RWPE2 (cell line): Measurements from ENCODE around the gene BLOC1S3.

Experiments used
- ATAC-seq: fragments of 200-7000 bp; cut with Tn5 transposase; 3 replicates; pipeline ENCODE4 v1.9.1; 2021; ENCODE audit warnings: low read depth
- DNase-seq: peaks from one replicate; pipeline ENCODE4 v3.0.0-alpha.2; 2020; ENCODE audit warnings: low spot score
- H3K27ac ChIP-seq: fragments of 450-650 bp; 2 replicates; pipeline ENCODE4 v1.5.1; 2017; ENCODE audit warnings: mild to moderate bottlenecking; ENCODE audit not compliant: poor library complexity, severe bottlenecking
- H3K27me3 ChIP-seq: fragments of 250-450 bp; sonication (Bioruptor Pico); 2 replicates; pipeline ENCODE4 v1.5.1; 2021; ENCODE audit warnings: mild to moderate bottlenecking, moderate library complexity; ENCODE audit not compliant: insufficient read depth, poor library complexity, severe bottlenecking
- H3K36me3 ChIP-seq: fragments of 250-450 bp; sonication (Bioruptor Pico); 2 replicates; pipeline ENCODE4 v1.5.1; 2020; ENCODE audit warnings: low read depth, mild to moderate bottlenecking, moderate library complexity
- H3K4me1 ChIP-seq: fragments of 250-450 bp; sonication (Bioruptor Pico); 2 replicates; pipeline ENCODE4 v1.5.1; 2021; ENCODE audit warnings: mild to moderate bottlenecking, moderate library complexity; ENCODE audit not compliant: insufficient read depth, poor library complexity, severe bottlenecking
- H3K4me3 ChIP-seq: fragments of 250-450 bp; sonication (Bioruptor Pico); 2 replicates; pipeline ENCODE4 v1.5.1; 2021; ENCODE audit warnings: mild to moderate bottlenecking, moderate library complexity; ENCODE audit not compliant: severe bottlenecking
- H3K9me3 ChIP-seq: fragments of 250-450 bp; sonication (Bioruptor Pico); 2 replicates; pipeline ENCODE4 v1.5.1; 2021; ENCODE audit warnings: mild to moderate bottlenecking, moderate library complexity; ENCODE audit not compliant: severe bottlenecking
- CTCF ChIP-seq: fragments of 450-650 bp; IDR thresholded peaks from one replicate; pipeline ENCODE4 v1.5.1; 2017; ENCODE audit warnings: mild to moderate bottlenecking, moderate library complexity; ENCODE audit not compliant: poor library complexity, severe bottlenecking

The BLOC1S3 gene

GRCh38 chr19:45179072-45179891 lies 698 bp downstream of the BLOC1S3 start:
- ATAC-seq (no peak), DNase-seq (no peak)
- H3K36me3 ChIP-seq: no peaks in the 10 kb centered on the region
- peak overlapping the region; percentile 67 for H3K27ac ChIP-seq
- no peaks in the 10 kb centered on the region for H3K9me3 ChIP-seq
- H3K27me3 ChIP-seq: no peaks in the 10 kb centered on the region
- peaks cover 6% of the 10 kb centered on the region for H3K4me1 ChIP-seq
- no peak for TF ChIP-seq CTCF
- H3K4me3 ChIP-seq: peak overlapping the region; percentile 61

GRCh38 chr19:45179892-45180370 lies 1.3 kb downstream of the BLOC1S3 start:
- peak overlapping the region; percentile 67 for H3K27ac ChIP-seq
- no peaks in the 10 kb centered on the region for H3K9me3 ChIP-seq
- ATAC-seq (no peak), DNase-seq (no peak)
- TF ChIP-seq CTCF: no peak
- H3K4me3 ChIP-seq: peak overlapping the region; percentile 61
- H3K4me1 ChIP-seq: peaks cover 6% of the 10 kb centered on the region
- H3K36me3 ChIP-seq: no peaks in the 10 kb centered on the region
- H3K27me3 ChIP-seq: no peaks in the 10 kb centered on the region

GRCh38 chr19:45180936-45181335 lies 2.4 kb downstream of the BLOC1S3 start:
- ATAC-seq (no peak), DNase-seq (no peak)
- Histone ChIP-seq H3K4me1 (peaks cover 6% of the 10 kb centered on the region), H3K27me3 (no peaks in the 10 kb centered on the region), H3K36me3 (no peaks in the 10 kb centered on the region), H3K27ac (no peak overlapping the region), H3K9me3 (no peaks in the 10 kb centered on the region), H3K4me3 (no peak overlapping the region)
- no peak for TF ChIP-seq CTCF

GRCh38 chr19:45182758-45183157 lies 4.2 kb downstream of the BLOC1S3 start:
- ATAC-seq (no peak), DNase-seq (no peak)
- no peak overlapping the region for H3K4me3 ChIP-seq
- no peak for TF ChIP-seq CTCF
- H3K4me1 ChIP-seq: peaks cover 3% of the 10 kb centered on the region
- H3K27ac ChIP-seq: no peak overlapping the region
- no peaks in the 10 kb centered on the region for H3K27me3 ChIP-seq
- no peaks in the 10 kb centered on the region for H3K36me3 ChIP-seq
- no peaks in the 10 kb centered on the region for H3K9me3 ChIP-seq

- DNase-seq (no peak), ATAC-seq (no peak)
- Histone ChIP-seq H3K4me1 (peaks cover 3% of the 10 kb centered on the region), H3K4me3 (no peak overlapping the region), H3K27me3 (no peaks in the 10 kb centered on the region), H3K36me3 (no peaks in the 10 kb centered on the region), H3K9me3 (no peaks in the 10 kb centered on the region), H3K27ac (no peak overlapping the region)
- TF ChIP-seq CTCF: no peak
These were observed 5.5 kb downstream of the BLOC1S3 start for GRCh38 chr19:45184115-45184514.
